Neural progenitor cell (in vitro differentiated cells): ENCODE measurements around the gene CD81.

Experiments
- CTCF ChIP-seq: fragments of 200-600 bp; sonication (generic); IDR thresholded peaks from 2 replicates; pipeline ENCODE4 v1.5.1; 2017; ENCODE audit warnings: antibody characterized with exemption, mild to moderate bottlenecking
- EZH2phosphoT487 ChIP-seq: fragments of 200-600 bp; sonication (generic); IDR thresholded peaks from 2 replicates; pipeline ENCODE4 v1.6.1; 2017; ENCODE audit warnings: antibody characterized with exemption

GRCh38 chr11:2437516-2437915 is 60.4 kb downstream of the CD81 start:
- TF ChIP-seq EZH2phosphoT487 (no peak), CTCF (no peak)
